SK-N-SH (cell line): ENCODE measurements around the gene TGFBR3L. TPM values are rescaled to one million over a fixed set of nuclear protein-coding genes. Genes with fewer than 3 reads are reported as not detected.

Experiments
- CTCF ChIA-PET: fragments of 300-600, 350-600 bp; formaldehyde crosslinking; extraction: SDS; loops from one replicate; lab custom pipeline; 2021; lab: Yijun Ruan, JAX
- POLR2A ChIA-PET: fragments of 350-600 bp; sonication (Branson Sonifier 250); formaldehyde crosslinking; extraction: SDS; loops from one replicate; lab custom pipeline; 2020; ENCODE audit warnings: antibody characterized with exemption, inconsistent platforms; lab: Yijun Ruan, JAX
- DNase-seq: peaks from one replicate; pipeline ENCODE4 v3.0.0; 2012
- H2AFZ ChIP-seq: fragments of 200-600 bp; sonication (generic); 2 replicates; pipeline ENCODE4 v1.8.1; 2016; ENCODE audit warnings: antibody characterized with exemption, mild to moderate bottlenecking, low read depth
- H3F3A ChIP-seq: fragments of 200-600 bp; sonication (generic); replicated peaks from 2 replicates; pipeline ENCODE3; 2016; ENCODE audit warnings: antibody characterized with exemption, mild to moderate bottlenecking; ENCODE audit not compliant: insufficient read depth
- H3K27ac ChIP-seq, 2 experiments: fragments of 200-500 bp in 1 of 2; fragments of 200-600 bp in 1 of 2; sonication (Bioruptor generic) in 1 of 2; sonication (generic), shearing (Covaris generic) in 1 of 2; 2 replicates each; pipeline versions ENCODE4 v1.5.1 to v1.6.1; 2014 to 2016; ENCODE audit warnings: low read depth in 2 of 2, inconsistent platforms in 1 of 2, low read length in 1 of 2, mild to moderate bottlenecking in 1 of 2, mixed read lengths in 1 of 2
- H3K27me3 ChIP-seq: fragments of 200-600 bp; sonication (generic), shearing (Covaris generic); 2 replicates; pipeline ENCODE4 v1.6.1; 2016; ENCODE audit warnings: mixed run types; ENCODE audit not compliant: insufficient read depth
- H3K36me3 ChIP-seq, 2 experiments: fragments of 200-500 bp in 1 of 2; fragments of 200-600 bp in 1 of 2; sonication (Bioruptor generic) in 1 of 2; sonication (generic) in 1 of 2; replicated peaks in 1 of 2; 2 replicates each; pipeline versions ENCODE3 to v1.5.1; 2014 to 2016; ENCODE audit warnings: low read length in 1 of 2, mild to moderate bottlenecking in 1 of 2; ENCODE audit not compliant: insufficient read depth in 2 of 2, control insufficient read depth in 1 of 2
- H3K4me1 ChIP-seq, 2 experiments: fragments of 200-500 bp in 1 of 2; fragments of 200-600 bp in 1 of 2; sonication (Bioruptor generic) in 1 of 2; sonication (generic), shearing (Covaris generic) in 1 of 2; 2 replicates each; pipeline versions ENCODE4 v1.5.1 to v1.6.1; 2014 to 2016; ENCODE audit warnings: low read depth in 1 of 2, low read length in 1 of 2, mixed run types in 1 of 2; ENCODE audit not compliant: insufficient read depth in 2 of 2, control insufficient read depth in 1 of 2
- H3K4me2 ChIP-seq: fragments of 200-600 bp; sonication (generic), shearing (Covaris generic); 2 replicates; pipeline ENCODE4 v1.6.1; 2017; ENCODE audit warnings: mixed run types
- H3K4me3 ChIP-seq, 2 experiments: fragments of 200-500 bp in 1 of 2; fragments of 200-600 bp in 1 of 2; sonication (Bioruptor generic) in 1 of 2; sonication (generic), shearing (Covaris generic) in 1 of 2; 2 replicates each; pipeline versions ENCODE4 v1.5.1 to v1.8.1; 2014 to 2016; ENCODE audit warnings: low read depth in 2 of 2, inconsistent platforms in 1 of 2, low read length in 1 of 2, mild to moderate bottlenecking in 1 of 2, mixed read lengths in 1 of 2, moderate library complexity in 1 of 2
- H3K79me2 ChIP-seq: fragments of 200-600 bp; sonication (generic); 2 replicates; pipeline ENCODE4 v1.8.1; 2017; ENCODE audit warnings: mild to moderate bottlenecking; ENCODE audit not compliant: insufficient read depth
- H3K9ac ChIP-seq: fragments of 200-600 bp; sonication (generic); 2 replicates; pipeline ENCODE4 v1.6.1; 2017; ENCODE audit warnings: mixed run types
- H3K9me2 ChIP-seq: fragments of 200-600 bp; sonication (generic); 2 replicates; pipeline ENCODE4 v1.6.1; 2017; ENCODE audit warnings: mixed run types
- H3K9me3 ChIP-seq: fragments of 200-600 bp; sonication (generic); 2 replicates; pipeline ENCODE4 v1.6.1; 2017; ENCODE audit warnings: mixed run types, mild to moderate bottlenecking, moderate library complexity
- H4K20me1 ChIP-seq: fragments of 200-600 bp; sonication (generic); 2 replicates; pipeline ENCODE4 v1.6.1; 2017; ENCODE audit warnings: mild to moderate bottlenecking, mixed run types; ENCODE audit not compliant: insufficient read depth
- CHD2 ChIP-seq: fragments of 150-350 bp; IDR thresholded peaks from 2 replicates; pipeline ENCODE4 v1.6.1; 2018; ENCODE audit warnings: low read length; ENCODE audit not compliant: partially characterized antibody
- EP300 ChIP-seq, 2 experiments: IDR thresholded peaks; 2 replicates each; pipeline versions ENCODE4 v1.4.0 to v1.6.1; 2012; ENCODE audit warnings: borderline replicate concordance in 1 of 2, low read depth in 1 of 2, low read length in 1 of 2
- EZH2phosphoT487 ChIP-seq: fragments of 200-600 bp; sonication (generic); IDR thresholded peaks from 2 replicates; pipeline ENCODE4 v1.6.1; 2017; ENCODE audit warnings: low read depth, mixed run types, mild to moderate bottlenecking, antibody characterized with exemption, moderate library complexity, borderline replicate concordance
- FOXJ3 ChIP-seq: sonication (generic); formaldehyde crosslinking; IDR thresholded peaks from 2 replicates; pipeline ENCODE4 v1.5.1; 2020; ENCODE audit warnings: mild to moderate bottlenecking, missing genetic modification reagents
- IRF3 ChIP-seq: fragments of 150-350 bp; IDR thresholded peaks from 2 replicates; pipeline ENCODE4 v1.6.1; 2016; ENCODE audit warnings: mild to moderate bottlenecking, low read depth, low read length
- JUND ChIP-seq: IDR thresholded peaks from 2 replicates; pipeline ENCODE4 v1.4.0; 2012
- MEF2A ChIP-seq: IDR thresholded peaks from 2 replicates; pipeline ENCODE4 v1.4.0; 2012; ENCODE audit warnings: low read depth, borderline replicate concordance
- NFIC ChIP-seq: IDR thresholded peaks from 2 replicates; pipeline ENCODE4 v1.4.0; 2012; ENCODE audit warnings: borderline replicate concordance
- NRF1 ChIP-seq: IDR thresholded peaks from 2 replicates; pipeline ENCODE4 v1.6.1; 2012; ENCODE audit warnings: low read depth, mild to moderate bottlenecking, low read length
- POLR2AphosphoS5 ChIP-seq: IDR thresholded peaks from 2 replicates; pipeline ENCODE4 v1.6.1; 2012; ENCODE audit warnings: low read depth, low read length
- RAD21 ChIP-seq: IDR thresholded peaks from 2 replicates; pipeline ENCODE4 v1.6.1; 2012; ENCODE audit warnings: mild to moderate bottlenecking, low read length
- RCOR1 ChIP-seq: fragments of 150-350 bp; IDR thresholded peaks from 2 replicates; pipeline ENCODE4 v1.6.1; 2017; ENCODE audit warnings: antibody characterized with exemption, low read length
- RFX5 ChIP-seq: IDR thresholded peaks from 2 replicates; pipeline ENCODE4 v1.6.1; 2012; ENCODE audit warnings: mild to moderate bottlenecking, improper control_type of control experiment, low read length
- RXRA ChIP-seq: IDR thresholded peaks from 2 replicates; pipeline ENCODE4 v1.4.0; 2012; ENCODE audit warnings: low read depth, mild to moderate bottlenecking, borderline replicate concordance
- SIN3A ChIP-seq: IDR thresholded peaks from 2 replicates; pipeline ENCODE4 v1.6.1; 2012; ENCODE audit warnings: low read depth, mild to moderate bottlenecking, low read length, moderate library complexity, borderline replicate concordance
- SMC3 ChIP-seq: IDR thresholded peaks from 2 replicates; pipeline ENCODE4 v1.6.1; 2012; ENCODE audit warnings: low read depth, low read length, improper control_type of control experiment
- USF2 ChIP-seq: fragments of 150-350 bp; IDR thresholded peaks from 2 replicates; pipeline ENCODE4 v1.6.1; 2017; ENCODE audit warnings: antibody characterized with exemption, low read length, low read depth, borderline replicate concordance
- YY1 ChIP-seq: IDR thresholded peaks from 2 replicates; pipeline ENCODE4 v1.4.0; 2012; ENCODE audit warnings: low read depth, mild to moderate bottlenecking
- WGBS: methylation state at CpG from one replicate; pipeline ENCODE4 v1.1.6; 2017; ENCODE audit warnings: low lambda C conversion rate; 5-methylcytosine and 5-hydroxymethylcytosine counted together
- polyA plus RNA-seq, 3 experiments: library from polyadenylated mRNA; depleted of rRNA; stranded (reverse); fragments of >200 nt; gene quantifications; 2 replicates each; pipeline ENCODE4 v1.2.3, GENCODE V29; 2012
- TF ChIP-seq, protein P1 (sequence below): IDR thresholded peaks from 2 replicates; pipeline ENCODE4 v1.4.0; 2012; ENCODE audit warnings: low read depth, borderline replicate concordance
- TF ChIP-seq, protein P2 (sequence below): fragments of 200-600 bp; sonication (generic); IDR thresholded peaks from 2 replicates; pipeline ENCODE4 v1.6.1; 2017; ENCODE audit warnings: antibody characterized with exemption, mild to moderate bottlenecking, moderate library complexity

Gene TGFBR3L
- polyA plus RNA-seq, 1 of the 3 experiments (the other 2 are of a cell fraction): 0.87 TPM

GRCh38 chr19:7912697-7913564 is 1.7 kb upstream of the TGFBR3L start:
- Histone ChIP-seq H4K20me1 (peaks cover 5% of the 10 kb centered on the region), H3K36me3 (peaks cover 0 to 35% of the 10 kb centered on the region in 2 experiments), H3K27ac (no peak overlapping the region), H3K79me2 (peaks cover 6% of the 10 kb centered on the region; the same call in 1 of the 2 replicates), H3K4me3 (no peak overlapping the region), H3F3A (peaks cover 6% of the 10 kb centered on the region), H3K27me3 (peaks cover 7% of the 10 kb centered on the region; the same call in 1 of the 2 replicates), H2AFZ (no peak overlapping the region), H3K9me2 (no peaks in the 10 kb centered on the region), H3K9ac (no peak overlapping the region), H3K4me2 (no peak overlapping the region), H3K4me1 (peaks cover 0 to 9% of the 10 kb centered on the region in 2 experiments; a peak in 2 of 4 replicates), H3K9me3 (no peaks in the 10 kb centered on the region)
- POLR2A ChIA-PET: no interaction called here
- CTCF ChIA-PET: interaction anchor here (1.5 kb wide), 1 partner anchor 9 kb away, joined by 5 read pairs; the partner anchor contains the start of gene MAP2K7
- DNase-seq: no peak
- 96% methylated on average over 33 of the region's 39 CpGs for WGBS
- TF ChIP-seq USF2 (no peak), CHD2 (no peak), EP300 (IDR thresholded peaks at IDR 0.05; ENCODE audit: borderline replicate concordance in 1 of 2, low read depth in 1 of 2, low read length in 1 of 2) (no peak), IRF3 (no peak), POLR2AphosphoS5 (no peak), JUND (no peak), MEF2A (no peak), YY1 (no peak), FOXJ3 (CRISPR knock-in tag) (no peak), RXRA (no peak), NRF1 (no peak), SMC3 (no peak), RAD21 (no peak), RCOR1 (no peak), NFIC (no peak), RFX5 (no peak), EZH2phosphoT487 (no peak), SIN3A (no peak)
- TF ChIP-seq, protein P1, sequence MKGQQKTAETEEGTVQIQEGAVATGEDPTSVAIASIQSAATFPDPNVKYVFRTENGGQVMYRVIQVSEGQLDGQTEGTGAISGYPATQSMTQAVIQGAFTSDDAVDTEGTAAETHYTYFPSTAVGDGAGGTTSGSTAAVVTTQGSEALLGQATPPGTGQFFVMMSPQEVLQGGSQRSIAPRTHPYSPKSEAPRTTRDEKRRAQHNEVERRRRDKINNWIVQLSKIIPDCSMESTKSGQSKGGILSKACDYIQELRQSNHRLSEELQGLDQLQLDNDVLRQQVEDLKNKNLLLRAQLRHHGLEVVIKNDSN: no peak
- TF ChIP-seq, protein P2, sequence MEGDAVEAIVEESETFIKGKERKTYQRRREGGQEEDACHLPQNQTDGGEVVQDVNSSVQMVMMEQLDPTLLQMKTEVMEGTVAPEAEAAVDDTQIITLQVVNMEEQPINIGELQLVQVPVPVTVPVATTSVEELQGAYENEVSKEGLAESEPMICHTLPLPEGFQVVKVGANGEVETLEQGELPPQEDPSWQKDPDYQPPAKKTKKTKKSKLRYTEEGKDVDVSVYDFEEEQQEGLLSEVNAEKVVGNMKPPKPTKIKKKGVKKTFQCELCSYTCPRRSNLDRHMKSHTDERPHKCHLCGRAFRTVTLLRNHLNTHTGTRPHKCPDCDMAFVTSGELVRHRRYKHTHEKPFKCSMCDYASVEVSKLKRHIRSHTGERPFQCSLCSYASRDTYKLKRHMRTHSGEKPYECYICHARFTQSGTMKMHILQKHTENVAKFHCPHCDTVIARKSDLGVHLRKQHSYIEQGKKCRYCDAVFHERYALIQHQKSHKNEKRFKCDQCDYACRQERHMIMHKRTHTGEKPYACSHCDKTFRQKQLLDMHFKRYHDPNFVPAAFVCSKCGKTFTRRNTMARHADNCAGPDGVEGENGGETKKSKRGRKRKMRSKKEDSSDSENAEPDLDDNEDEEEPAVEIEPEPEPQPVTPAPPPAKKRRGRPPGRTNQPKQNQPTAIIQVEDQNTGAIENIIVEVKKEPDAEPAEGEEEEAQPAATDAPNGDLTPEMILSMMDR: no peak
